Astrocyte (in vitro differentiated cells and primary cell): ENCODE data around the gene CARD11.

Experiments
- CTCF ChIP-seq: IDR thresholded peaks from 2 replicates; pipeline ENCODE4 v1.5.1; 2011; ENCODE audit warnings: low read depth, mild to moderate bottlenecking, inconsistent platforms, low read length, moderate library complexity; ENCODE audit not compliant: insufficient read depth
- EZH2 ChIP-seq: IDR thresholded peaks from 2 replicates; pipeline ENCODE4 v1.6.1; 2012; ENCODE audit warnings: mild to moderate bottlenecking, low read length, inconsistent platforms; ENCODE audit not compliant: insufficient read depth

- TF ChIP-seq CTCF (no peak), EZH2 (no peak)
Observed at GRCh38 chr7:2862831-2863361, 180.8 kb downstream of the CARD11 start.
